HepG2 (cell line): ENCODE results near the gene HIPK2. TPM values are rescaled to one million over a fixed set of nuclear protein-coding genes. Genes with fewer than 3 reads are reported as not detected.

Experiments
- ATAC-seq: fragments of 200-7000 bp; cut with Tn5 transposase; 3 replicates; pipeline ENCODE4 v1.9.1; 2020; ENCODE audit warnings: mild to moderate bottlenecking, moderate library complexity
- BruUV-seq: library from RNA; stranded (reverse); fragments of 400-500 nt; replicated peaks from 2 replicates; lab custom pipeline; 2021; lab: Mats Ljungman, UMichigan
- CTCF ChIA-PET: fragments of 300-600 bp; formaldehyde crosslinking; extraction: SDS; loops from one replicate; lab custom pipeline; 2021; ENCODE audit warnings: low total read pairs, inconsistent platforms, low intra/inter-chr PET ratio; lab: Yijun Ruan, JAX
- POLR2A ChIA-PET: fragments of 350-600 bp; sonication (Branson Sonifier 250); formaldehyde crosslinking; loops from one replicate; lab custom pipeline; 2020; ENCODE audit warnings: antibody characterized with exemption, inconsistent platforms; lab: Yijun Ruan, JAX
- DNase-seq: peaks from one replicate; pipeline ENCODE4 v3.0.0-alpha.2; 2015; ENCODE audit warnings: low spot score
- FAIRE-seq: peaks from 3 replicates; lab custom pipeline; 2011; peaks lifted over from hg19 to GRCh38; lab: Jason Lieb, UNC
- H2AFZ ChIP-seq: one replicate; pipeline ENCODE4 v1.6.1; 2011; ENCODE audit warnings: low read length, inconsistent platforms
- H3K27ac ChIP-seq: fragments of 300-600 bp; 3 replicates; pipeline ENCODE4 v1.8.0; 2011; ENCODE audit warnings: mixed run types, mild to moderate bottlenecking, mixed read lengths, low read length, inconsistent platforms; ENCODE audit not compliant: insufficient read depth; ENCODE audit errors: extremely low read length
- H3K27me3 ChIP-seq, 2 experiments: fragments of 200-600 bp in 1 of 2; 2 replicates in 1 of 2; 3 replicates in 1 of 2; pipeline versions ENCODE4 v1.6.0 to v1.8.0; 2011; ENCODE audit warnings: low read length in 2 of 2, mild to moderate bottlenecking in 2 of 2, moderate library complexity in 2 of 2, inconsistent platforms in 1 of 2; ENCODE audit not compliant: insufficient read depth in 2 of 2, control insufficient read depth in 1 of 2
- H3K36me3 ChIP-seq, 2 experiments: fragments of 200-600 bp in 1 of 2; replicated peaks in 1 of 2; 2 replicates in 1 of 2; 3 replicates in 1 of 2; pipeline versions ENCODE4 v1.5.1 to v1.8.0; 2011; ENCODE audit warnings: low read length in 2 of 2, inconsistent platforms in 1 of 2; ENCODE audit not compliant: insufficient read depth in 2 of 2, control insufficient read depth in 1 of 2
- H3K4me1 ChIP-seq: 2 replicates; pipeline ENCODE4 v1.5.1; 2012; ENCODE audit warnings: low read length, inconsistent platforms; ENCODE audit not compliant: insufficient read depth
- H3K4me2 ChIP-seq: 2 replicates; pipeline ENCODE4 v1.6.0; 2011; ENCODE audit warnings: low read depth, low read length, inconsistent platforms
- H3K4me3 ChIP-seq, 3 experiments: fragments of 200-600 bp in 1 of 3; sonication (generic), shearing (Covaris generic) in 1 of 3; replicated peaks in 1 of 3; 2 replicates each; pipeline ENCODE4 v1.5.1; 2011 to 2016; ENCODE audit warnings: low read length in 3 of 3, inconsistent platforms in 2 of 3, low read depth in 2 of 3, mild to moderate bottlenecking in 2 of 3, control low read depth in 1 of 3, mixed read lengths in 1 of 3; ENCODE audit not compliant: insufficient read depth in 1 of 3
- H3K79me2 ChIP-seq: one replicate; pipeline ENCODE4 v1.6.1; 2011; ENCODE audit warnings: low read length, inconsistent platforms; ENCODE audit not compliant: insufficient read depth
- H3K9ac ChIP-seq: 2 replicates; pipeline ENCODE4 v1.6.0; 2011; ENCODE audit warnings: mild to moderate bottlenecking, low read depth, low read length, inconsistent platforms; ENCODE audit not compliant: insufficient read depth
- H3K9me3 ChIP-seq: 2 replicates; pipeline ENCODE4 v1.5.1; 2012; ENCODE audit warnings: mild to moderate bottlenecking, low read length
- H4K20me1 ChIP-seq: 2 replicates; pipeline ENCODE4 v1.6.0; 2011; ENCODE audit warnings: inconsistent platforms, mild to moderate bottlenecking, low read length, moderate library complexity; ENCODE audit not compliant: insufficient read depth
- CBX5 ChIP-seq: sonication (generic); formaldehyde crosslinking; IDR thresholded peaks from 2 replicates; pipeline ENCODE4 v1.4.0; 2020; ENCODE audit warnings: missing genetic modification reagents, borderline replicate concordance
- NRL ChIP-seq: sonication (generic); formaldehyde crosslinking; IDR thresholded peaks from 2 replicates; pipeline ENCODE4 v1.5.0; 2020; ENCODE audit warnings: missing genetic modification reagents, mild to moderate bottlenecking, moderate library complexity, borderline replicate concordance
- PRMT3 ChIP-seq: sonication (generic); formaldehyde crosslinking; IDR thresholded peaks from 2 replicates; pipeline ENCODE4 v1.8.1; 2022; ENCODE audit warnings: low read depth, mild to moderate bottlenecking, moderate library complexity, missing genetic modification reagents, borderline replicate concordance
- ZNF337 ChIP-seq: sonication (generic); formaldehyde crosslinking; IDR thresholded peaks from 2 replicates; pipeline ENCODE4 v1.5.1; 2020; ENCODE audit warnings: missing genetic modification reagents, low read depth, mild to moderate bottlenecking, borderline replicate concordance
- ZNF891 ChIP-seq: sonication (generic); formaldehyde crosslinking; IDR thresholded peaks from 2 replicates; pipeline ENCODE4 v1.5.0; 2020; ENCODE audit warnings: mild to moderate bottlenecking, missing genetic modification reagents
- WGBS: methylation state at CpG from one replicate; pipeline ENCODE4 v1.1.6; 2017; ENCODE audit warnings: low lambda C conversion rate; 5-methylcytosine and 5-hydroxymethylcytosine counted together
- in situ Hi-C: cut with HindIII; loops from 2 replicates; pipeline ENCODE4 v1.10.0; 2017; ENCODE audit warnings: low pct_unique_long_range_greater_than_20kb; ENCODE audit not compliant: extremely low pct_ligation_motif_present
- intact Hi-C: fragments of 100-400 bp; cut with micrococcal nuclease; formaldehyde crosslinking; loops from one replicate; pipeline ENCODE4 v1.10.0; 2022; ENCODE audit not compliant: unreplicated experiment
- polyA plus RNA-seq, 8 experiments: library from polyadenylated mRNA; depleted of rRNA in 3 of 8; stranded (reverse) in 7 of 8; unstranded in 1 of 8; fragments of >200 nt; fragmentation: Illumina TruSeq in 4 of 8; extraction: Trizol in 4 of 8; gene quantifications; 2 replicates each; pipeline versions ENCODE4 v1.2.1 to v1.2.3, GENCODE V29; 2011 to 2016; ENCODE audit warnings: low read depth in 4 of 8, missing spikeins in 1 of 8, mixed read lengths in 1 of 8; ENCODE audit not compliant: insufficient read depth in 1 of 8
- total RNA-seq, 5 experiments: library from RNA; depleted of rRNA; stranded (reverse); fragments of >200 nt; fragmentation: Illumina TruSeq; extraction: Trizol; gene quantifications; 2 replicates each; pipeline ENCODE4 v1.2.3, GENCODE V29; 2016; ENCODE audit warnings: low read depth in 1 of 5
- TF ChIP-seq, protein P1 (sequence below): sonication (generic); formaldehyde crosslinking; IDR thresholded peaks from 2 replicates; pipeline ENCODE4 v1.5.0; 2020; ENCODE audit warnings: missing genetic modification reagents
- TF ChIP-seq, protein P2 (sequence below): sonication (generic); formaldehyde crosslinking; IDR thresholded peaks from 2 replicates; pipeline ENCODE4 v1.4.0; 2020; ENCODE audit warnings: mild to moderate bottlenecking, low read depth, missing genetic modification reagents
- TF ChIP-seq, protein P3 (sequence below): sonication (generic); formaldehyde crosslinking; IDR thresholded peaks from 2 replicates; pipeline ENCODE4 v1.8.0; 2022; ENCODE audit warnings: low read depth, missing genetic modification reagents

HIPK2 gene
- total and polyA plus RNA-seq, 2 of the 13 experiments (the other 11 are each of a cell fraction or from before 2014, with no cell fraction given) = 14.4 to 20.2 TPM

DNA sequence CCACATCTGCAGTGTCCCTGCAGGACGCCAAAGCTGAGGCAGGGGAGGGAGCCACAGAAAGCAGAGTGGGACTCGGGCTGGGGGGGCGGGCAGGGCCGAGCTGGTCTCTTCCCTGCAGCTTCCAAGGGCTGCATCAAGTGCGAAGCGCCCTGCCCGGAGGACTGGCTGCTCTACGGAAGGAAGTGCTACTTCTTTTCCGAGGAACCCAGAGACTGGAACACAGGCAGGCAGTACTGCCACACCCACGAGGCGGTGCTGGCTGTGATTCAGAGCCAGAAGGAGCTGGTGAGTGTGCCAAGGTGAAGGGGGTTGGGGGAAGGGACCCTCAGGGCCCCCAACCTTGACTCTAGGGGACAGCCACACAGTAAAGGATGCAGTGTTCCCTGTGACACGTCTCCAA lies 237.6 kb downstream of the HIPK2 start:
- ATAC-seq (no peak), FAIRE-seq (no peak), DNase-seq (no peak)
- H3K27me3 ChIP-seq = peaks cover 9 to 73% of the 10 kb centered on the region in 2 experiments; a peak in 4 of 5 replicates
- no peaks in the 10 kb centered on the region for H4K20me1 ChIP-seq
- H3K9me3 ChIP-seq = no peaks in the 10 kb centered on the region
- intact Hi-C loops (no loop called here), in situ Hi-C loops (no loop called here)
- no peak overlapping the region for H3K27ac ChIP-seq
- ChIA-PET POLR2A (no interaction called here), CTCF (no interaction called here)
- H3K9ac ChIP-seq = no peak overlapping the region
- BruUV-seq = no TSS peak
- no peaks in the 10 kb centered on the region for H3K79me2 ChIP-seq
- TF ChIP-seq ZNF891 (CRISPR knock-in tag) (no peak), CBX5 (no peak), NRL (no peak), ZNF337 (CRISPR knock-in tag) (no peak)
- no peak overlapping the region for H2AFZ ChIP-seq
- no peak overlapping the region for H3K4me3 ChIP-seq
- H3K36me3 ChIP-seq = no peaks in the 10 kb centered on the region
- 20% methylated on average over 5 of the region's 12 CpGs for WGBS
- no peak overlapping the region for H3K4me2 ChIP-seq
- peaks cover 15% of the 10 kb centered on the region for H3K4me1 ChIP-seq

DNA sequence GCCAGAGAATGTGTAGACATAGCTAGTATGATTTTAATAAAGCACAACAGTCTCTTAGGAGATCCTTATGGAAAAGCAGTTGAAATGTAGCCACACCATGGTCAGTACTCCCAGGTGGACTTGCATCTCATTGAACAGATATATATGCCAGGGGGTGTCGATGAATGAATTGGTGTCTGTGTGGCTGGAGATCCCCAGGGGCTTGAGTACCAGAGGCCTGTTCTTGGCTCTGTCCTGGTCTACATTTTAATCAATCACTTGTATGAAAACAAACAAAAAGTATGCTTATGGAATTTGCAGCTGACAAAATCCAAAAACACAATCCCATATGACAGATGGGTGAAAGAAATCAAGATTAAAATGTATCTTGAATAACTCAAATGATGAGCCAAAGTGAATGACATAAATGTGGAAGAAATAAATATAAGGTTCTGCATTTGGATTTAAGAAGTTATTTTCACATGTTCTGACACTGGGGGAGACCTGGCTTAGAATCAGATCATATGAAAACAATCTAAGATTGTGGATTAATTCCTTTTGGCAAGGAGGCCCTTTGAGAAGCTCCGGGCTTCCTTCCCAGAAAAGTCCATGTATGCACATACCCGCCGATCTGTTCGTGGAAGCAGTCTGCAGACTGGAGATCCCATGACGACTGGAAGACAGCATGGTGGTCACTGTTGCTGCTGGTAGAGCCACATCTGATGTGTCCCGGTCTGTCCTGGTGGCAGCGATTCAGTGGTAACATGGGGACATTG lies 238.7 kb downstream of the HIPK2 start:
- DNase-seq (no peak), FAIRE-seq (no peak), ATAC-seq (peak; percentile 13; the same call in 2 of the 3 replicates)
- no peak overlapping the region for H3K4me2 ChIP-seq
- no peak overlapping the region for H3K4me3 ChIP-seq
- H3K79me2 ChIP-seq = no peaks in the 10 kb centered on the region
- H3K36me3 ChIP-seq = no peaks in the 10 kb centered on the region
- H3K9ac ChIP-seq = no peak overlapping the region
- BruUV-seq = no TSS peak
- in situ Hi-C loops (no loop called here), intact Hi-C loops (no loop called here)
- no peaks in the 10 kb centered on the region for H3K9me3 ChIP-seq
- peaks cover 15% of the 10 kb centered on the region for H3K4me1 ChIP-seq
- ChIA-PET CTCF (no interaction called here), POLR2A (no interaction called here)
- no peaks in the 10 kb centered on the region for H4K20me1 ChIP-seq
- WGBS = 32% methylated on average over 8 of the region's 8 CpGs
- no peak overlapping the region for H3K27ac ChIP-seq
- no peak overlapping the region for H2AFZ ChIP-seq
- H3K27me3 ChIP-seq = peaks cover 9 to 74% of the 10 kb centered on the region in 2 experiments; a peak in 4 of 5 replicates
- no peak for TF ChIP-seq PRMT3
- TF ChIP-seq, protein P1, sequence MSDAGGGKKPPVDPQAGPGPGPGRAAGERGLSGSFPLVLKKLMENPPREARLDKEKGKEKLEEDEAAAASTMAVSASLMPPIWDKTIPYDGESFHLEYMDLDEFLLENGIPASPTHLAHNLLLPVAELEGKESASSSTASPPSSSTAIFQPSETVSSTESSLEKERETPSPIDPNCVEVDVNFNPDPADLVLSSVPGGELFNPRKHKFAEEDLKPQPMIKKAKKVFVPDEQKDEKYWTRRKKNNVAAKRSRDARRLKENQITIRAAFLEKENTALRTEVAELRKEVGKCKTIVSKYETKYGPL (CRISPR knock-in tag) = no peak
- TF ChIP-seq, protein P2, sequence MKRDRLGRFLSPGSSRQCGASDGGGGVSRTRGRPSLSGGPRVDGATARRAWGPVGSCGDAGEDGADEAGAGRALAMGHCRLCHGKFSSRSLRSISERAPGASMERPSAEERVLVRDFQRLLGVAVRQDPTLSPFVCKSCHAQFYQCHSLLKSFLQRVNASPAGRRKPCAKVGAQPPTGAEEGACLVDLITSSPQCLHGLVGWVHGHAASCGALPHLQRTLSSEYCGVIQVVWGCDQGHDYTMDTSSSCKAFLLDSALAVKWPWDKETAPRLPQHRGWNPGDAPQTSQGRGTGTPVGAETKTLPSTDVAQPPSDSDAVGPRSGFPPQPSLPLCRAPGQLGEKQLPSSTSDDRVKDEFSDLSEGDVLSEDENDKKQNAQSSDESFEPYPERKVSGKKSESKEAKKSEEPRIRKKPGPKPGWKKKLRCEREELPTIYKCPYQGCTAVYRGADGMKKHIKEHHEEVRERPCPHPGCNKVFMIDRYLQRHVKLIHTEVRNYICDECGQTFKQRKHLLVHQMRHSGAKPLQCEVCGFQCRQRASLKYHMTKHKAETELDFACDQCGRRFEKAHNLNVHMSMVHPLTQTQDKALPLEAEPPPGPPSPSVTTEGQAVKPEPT = no peak
- TF ChIP-seq, protein P3, sequence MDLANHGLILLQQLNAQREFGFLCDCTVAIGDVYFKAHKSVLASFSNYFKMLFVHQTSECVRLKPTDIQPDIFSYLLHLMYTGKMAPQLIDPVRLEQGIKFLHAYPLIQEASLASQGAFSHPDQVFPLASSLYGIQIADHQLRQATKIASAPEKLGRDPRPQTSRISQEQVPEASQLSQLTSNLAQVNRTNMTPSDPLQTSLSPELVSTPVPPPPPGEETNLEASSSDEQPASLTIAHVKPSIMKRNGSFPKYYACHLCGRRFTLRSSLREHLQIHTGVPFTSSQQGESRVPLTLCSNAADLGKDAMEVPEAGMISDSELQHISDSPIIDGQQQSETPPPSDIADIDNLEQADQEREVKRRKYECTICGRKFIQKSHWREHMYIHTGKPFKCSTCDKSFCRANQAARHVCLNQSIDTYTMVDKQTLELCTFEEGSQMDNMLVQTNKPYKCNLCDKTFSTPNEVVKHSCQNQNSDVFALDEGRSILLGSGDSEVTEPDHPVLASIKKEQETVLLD = no peak
